K562 (cell line): ENCODE data around the gene HIVEP3. TPM values are rescaled to one million over a fixed set of nuclear protein-coding genes. Genes with fewer than 3 reads are reported as not detected.

Experiments used
- ATAC-seq: fragments of 200-7000 bp; cut with Tn5 transposase; 3 replicates; pipeline ENCODE4 v1.9.1; 2020; ENCODE audit warnings: moderate library complexity
- BruUV-seq: library from RNA; stranded (reverse); fragments of 400-500 nt; replicated peaks from 2 replicates; lab custom pipeline; 2021; lab: Mats Ljungman, UMichigan
- CTCF ChIA-PET: fragments of 300-600 bp; formaldehyde crosslinking; extraction: SDS; loops from one replicate; lab custom pipeline; 2021; ENCODE audit warnings: low intra/inter-chr PET ratio; lab: Yijun Ruan, JAX
- POLR2A ChIA-PET: fragments of 300-600, 350-650 bp; sonication (Branson Sonifier 250); formaldehyde crosslinking; extraction: SDS; loops from one replicate; lab custom pipeline; 2021; ENCODE audit warnings: antibody characterized with exemption, inconsistent platforms; lab: Yijun Ruan, JAX
- DNase-seq, 4 experiments: peaks; one replicate each; pipeline versions ENCODE4 v3.0.0 to v3.0.0-alpha.2; 2011 to 2018; ENCODE audit warnings: low spot score in 3 of 4, mixed read lengths in 3 of 4; ENCODE audit errors: extremely low read depth in 1 of 4
- FAIRE-seq: peaks from 2 replicates; lab custom pipeline; 2011; peaks lifted over from hg19 to GRCh38; lab: Jason Lieb, UNC
- H2AFZ ChIP-seq: 2 replicates; pipeline ENCODE4 v1.6.0; 2011; ENCODE audit warnings: low read depth, low read length, control low read depth, inconsistent platforms
- H3K27ac ChIP-seq: fragments of 200-600 bp; 3 replicates; pipeline ENCODE4 v1.8.0; 2011; ENCODE audit warnings: low read depth, mild to moderate bottlenecking, control low read depth, inconsistent platforms, low read length, moderate library complexity, mixed read lengths; ENCODE audit errors: extremely low read depth
- H3K27me3 ChIP-seq, 2 experiments: fragments of 300-600 bp in 1 of 2; 2 replicates in 1 of 2; 3 replicates in 1 of 2; pipeline versions ENCODE4 v1.6.0 to v1.8.0; 2011; ENCODE audit warnings: inconsistent platforms in 2 of 2, low read length in 2 of 2, mild to moderate bottlenecking in 1 of 2, mixed read lengths in 1 of 2, moderate library complexity in 1 of 2; ENCODE audit not compliant: control insufficient read depth in 2 of 2, insufficient read depth in 2 of 2
- H3K36me3 ChIP-seq: fragments of 300-600 bp; 3 replicates; pipeline ENCODE4 v1.8.0; 2011; ENCODE audit warnings: mild to moderate bottlenecking, low read length, inconsistent platforms; ENCODE audit not compliant: control insufficient read depth, insufficient read depth
- H3K4me1 ChIP-seq, 2 experiments: fragments of 200-600 bp in 1 of 2; replicated peaks in 1 of 2; 2 replicates in 1 of 2; 3 replicates in 1 of 2; pipeline versions ENCODE4 v1.5.1 to v1.8.0; 2011; ENCODE audit warnings: inconsistent platforms in 2 of 2, low read length in 2 of 2, mild to moderate bottlenecking in 1 of 2, mixed read lengths in 1 of 2, moderate library complexity in 1 of 2; ENCODE audit not compliant: control insufficient read depth in 2 of 2, insufficient read depth in 2 of 2
- H3K4me2 ChIP-seq: 2 replicates; pipeline ENCODE4 v1.6.1; 2011; ENCODE audit warnings: low read length, control low read depth, inconsistent platforms, mixed read lengths; ENCODE audit not compliant: insufficient read depth
- H3K4me3 ChIP-seq: fragments of 200-600 bp; sonication (generic), shearing (Covaris generic); 2 replicates; pipeline ENCODE4 v1.5.1; 2016; ENCODE audit warnings: control low read depth, inconsistent platforms
- H3K79me2 ChIP-seq: fragments of 200-600 bp; 3 replicates; pipeline ENCODE4 v1.8.0; 2011; ENCODE audit warnings: low read length, inconsistent platforms; ENCODE audit not compliant: control insufficient read depth, insufficient read depth
- H3K9ac ChIP-seq, 2 experiments: 2 replicates each; pipeline versions ENCODE4 v1.6.0 to v1.6.1; 2011; ENCODE audit warnings: low read depth in 2 of 2, low read length in 2 of 2, control low read depth in 1 of 2, inconsistent platforms in 1 of 2, mild to moderate bottlenecking in 1 of 2, mixed read lengths in 1 of 2; ENCODE audit not compliant: insufficient read depth in 1 of 2
- H3K9me1 ChIP-seq: one replicate; pipeline ENCODE4 v1.6.0; 2011; ENCODE audit warnings: inconsistent platforms, mild to moderate bottlenecking, low read length, moderate library complexity; ENCODE audit not compliant: control insufficient read depth, insufficient read depth
- H3K9me3 ChIP-seq: replicated peaks from 2 replicates; pipeline ENCODE4 v1.5.1; 2011; ENCODE audit warnings: low read depth, low read length, inconsistent platforms; ENCODE audit not compliant: control insufficient read depth, insufficient read depth
- H4K20me1 ChIP-seq: replicated peaks from 2 replicates; pipeline ENCODE4 v1.6.1; 2011; ENCODE audit warnings: low read length, inconsistent platforms, mixed read lengths; ENCODE audit not compliant: control insufficient read depth, insufficient read depth
- CAMTA2 ChIP-seq: fragments of 250-450 bp; sonication (Bioruptor Pico); conservative IDR thresholded peaks from 2 replicates; pipeline ENCODE4 v1.5.1; 2022
- FOXK2 ChIP-seq, 2 experiments: fragments of 450-650 bp; IDR thresholded peaks in 1 of 2; conservative IDR thresholded peaks in 1 of 2; 2 replicates each; pipeline ENCODE4 v1.6.1; 2016; ENCODE audit warnings: low read depth in 2 of 2, mild to moderate bottlenecking in 1 of 2
- FUS ChIP-seq: fragments of 200-400 bp; formaldehyde crosslinking; optimal IDR thresholded peaks from 2 replicates; pipeline ENCODE3; 2017; ENCODE audit warnings: low read depth, low read length
- GABPA ChIP-seq: fragments of 200-800 bp; sonication (Bioruptor generic); conservative IDR thresholded peaks from 2 replicates; pipeline ENCODE4 v1.6.1; 2016; ENCODE audit warnings: low read depth, missing genetic modification characterization, missing compliant biosample characterization
- GTF3C2 ChIP-seq: IDR thresholded peaks from 3 replicates; pipeline ENCODE4 v1.6.1; 2011; ENCODE audit warnings: borderline replicate concordance, mild to moderate bottlenecking, moderate library complexity; ENCODE audit not compliant: insufficient read length; ENCODE audit errors: extremely low read depth
- HLTF ChIP-seq: fragments of 450-650 bp; IDR thresholded peaks from 2 replicates; pipeline ENCODE4 v1.6.1; 2016
- SIN3A ChIP-seq, 2 experiments: fragments of 150-350 bp in 1 of 2; IDR thresholded peaks; 2 replicates each; pipeline ENCODE4 v1.6.1; 2011 to 2016; ENCODE audit warnings: borderline replicate concordance in 2 of 2, low read depth in 2 of 2, low read length in 2 of 2, mild to moderate bottlenecking in 2 of 2, moderate library complexity in 2 of 2; ENCODE audit not compliant: control insufficient read depth in 1 of 2
- SRSF1 ChIP-seq: fragments of 200-400 bp; formaldehyde crosslinking; IDR thresholded peaks from 2 replicates; pipeline ENCODE4 v1.6.1; 2017; ENCODE audit warnings: mild to moderate bottlenecking, low read depth, low read length, moderate library complexity
- XRCC4 ChIP-seq: IDR thresholded peaks from one replicate; pipeline ENCODE4 v1.6.1; 2011; ENCODE audit not compliant: insufficient read depth, insufficient read length; ENCODE audit errors: extremely low read depth
- ZBTB33 ChIP-seq: sonication (generic); formaldehyde crosslinking; IDR thresholded peaks from 2 replicates; pipeline ENCODE4 v1.8.1; 2023; ENCODE audit warnings: mild to moderate bottlenecking, missing genetic modification reagents
- ZNF134 ChIP-seq: fragments of 250-450 bp; sonication (Bioruptor Pico); conservative IDR thresholded peaks from 2 replicates; pipeline ENCODE4 v1.4.0; 2020
- ZNF79 ChIP-seq: fragments of 250-450 bp; sonication (Bioruptor Pico); IDR thresholded peaks from 2 replicates; pipeline ENCODE4 v1.4.0; 2020; ENCODE audit warnings: low read depth, mild to moderate bottlenecking, moderate library complexity
- WGBS: fragments of 100-300 bp; shearing (Covaris generic); methylation state at CpG from one replicate; pipeline ENCODE4 v1.1.6; 2016; ENCODE audit warnings: low coverage, mixed read lengths; ENCODE audit not compliant: insufficient coverage; ENCODE audit errors: missing lambda C conversion rate; 5-methylcytosine and 5-hydroxymethylcytosine counted together
- in situ Hi-C: fragments of 300-500 bp; cut with MboI; formaldehyde crosslinking; loops from 4 replicates; pipeline ENCODE4 v1.15.0; 2018; ENCODE audit warnings: inconsistent platforms, mixed read lengths
- intact Hi-C: fragments of 100-400 bp; cut with micrococcal nuclease; formaldehyde crosslinking; loops from 2 replicates; pipeline ENCODE4 v1.14.2; 2022
- polyA plus RNA-seq, 8 experiments: library from polyadenylated mRNA; depleted of rRNA in 4 of 8; stranded (reverse) in 5 of 8; unstranded in 3 of 8; fragments of >200 nt; fragmentation: Nextera tagmentation in 2 of 8; fragmentation: Illumina TruSeq in 1 of 8; extraction: Ambion mirVana in 2 of 8; extraction: Trizol in 1 of 8; gene quantifications; 2 replicates each; pipeline versions ENCODE4 v1.2.1 to v1.2.3, GENCODE V29; 2011 to 2014; ENCODE audit warnings: inconsistent platforms in 1 of 8, missing spikeins in 1 of 8
- total RNA-seq, 7 experiments: library from RNA; depleted of rRNA in 6 of 7; stranded (reverse); fragments of >200 nt in 6 of 7; fragmentation: Illumina TruSeq in 2 of 7; extraction: Trizol in 2 of 7; gene quantifications; 2 replicates each; pipeline versions ENCODE4 v1.2.1 to v1.2.3, GENCODE V29; 2011 to 2021; ENCODE audit warnings: low replicate concordance in 1 of 7

Gene HIVEP3
- total and polyA plus RNA-seq, 9 of the 15 experiments (the other 6 are each of a cell fraction or from before 2014, with no cell fraction given): 0.09 to 0.58 (median 0.34) TPM; not detected in 1

DNA sequence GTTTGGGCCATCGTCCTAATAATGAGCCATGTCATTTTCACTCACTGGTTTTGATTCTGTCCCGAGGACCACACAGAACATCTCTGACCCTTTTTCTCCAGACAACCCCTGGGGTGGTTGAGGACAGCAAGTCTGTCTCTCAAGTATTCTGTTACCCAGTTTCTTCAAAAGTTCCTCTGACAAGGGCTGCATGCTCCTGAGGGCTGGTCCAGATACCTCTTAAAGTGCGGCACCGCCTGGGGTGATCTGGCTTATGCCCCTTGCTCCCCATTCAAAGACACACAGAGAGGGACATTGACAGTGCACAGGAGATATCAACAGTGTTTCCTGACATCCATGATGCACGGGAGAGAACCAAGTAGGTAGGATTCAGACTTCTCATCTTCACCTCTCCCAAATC, 301.4 kb downstream of the HIVEP3 start:
- ATAC-seq (no peak), FAIRE-seq (no peak), DNase-seq (no peak)
- H3K27ac ChIP-seq: no peak overlapping the region
- H3K4me3 ChIP-seq: no peak overlapping the region
- no peak for TF ChIP-seq ZBTB33 (CRISPR knock-in tag)
- no peak for TF ChIP-seq HLTF
- TF ChIP-seq XRCC4: no peak
- no TSS peak for BruUV-seq
- H3K9me1 ChIP-seq: no peaks in the 10 kb centered on the region
- peaks cover 16 to 60% of the 10 kb centered on the region in 2 experiments for H3K27me3 ChIP-seq
- H3K9ac ChIP-seq: no peak overlapping the region
- H3K4me2 ChIP-seq: no peak overlapping the region
- no peaks in the 10 kb centered on the region for H3K4me1 ChIP-seq
- in situ Hi-C loops: no loop called here
- H3K36me3 ChIP-seq: no peaks in the 10 kb centered on the region
- H2AFZ ChIP-seq: no peak overlapping the region
- ChIA-PET POLR2A (no interaction called here), CTCF (no interaction called here)
- no peaks in the 10 kb centered on the region for H3K9me3 ChIP-seq
- 0% methylated on average over 5 of the region's 5 CpGs for WGBS
- intact Hi-C loops: no loop called here
- peaks cover 12% of the 10 kb centered on the region for H4K20me1 ChIP-seq
- no peaks in the 10 kb centered on the region for H3K79me2 ChIP-seq

DNA sequence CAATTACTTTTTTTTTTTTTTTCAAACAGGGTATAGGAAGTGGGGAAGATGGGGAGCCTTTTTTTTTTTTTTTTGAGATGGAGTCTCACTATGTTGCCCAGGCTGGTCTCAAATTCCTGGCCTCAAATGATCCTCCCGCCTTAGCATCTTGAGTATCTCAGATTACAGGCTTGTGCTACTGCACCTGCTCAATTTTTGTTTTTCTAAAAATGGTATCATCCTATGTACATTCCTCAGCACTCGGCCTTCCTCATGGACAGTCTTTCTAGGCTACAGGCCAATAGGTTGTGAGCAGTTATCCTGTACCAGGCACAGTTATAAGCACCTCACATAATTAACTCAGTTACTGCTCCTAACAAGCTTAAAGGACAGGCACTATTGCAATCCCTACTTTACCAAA, 302.2 kb downstream of the HIVEP3 start:
- H3K27ac ChIP-seq: no peak overlapping the region
- no peak overlapping the region for H3K4me2 ChIP-seq
- intact Hi-C loops: no loop called here
- H3K27me3 ChIP-seq: peaks cover 18 to 60% of the 10 kb centered on the region in 2 experiments
- no peak overlapping the region for H2AFZ ChIP-seq
- H3K9me3 ChIP-seq: no peaks in the 10 kb centered on the region
- WGBS: 0% methylated on average over 2 of the region's 2 CpGs
- DNase-seq: no peak
- H3K9ac ChIP-seq: no peak overlapping the region
- ATAC-seq: no peak
- ChIA-PET CTCF (no interaction called here), POLR2A (no interaction called here)
- H3K4me3 ChIP-seq: no peak overlapping the region
- no peaks in the 10 kb centered on the region for H3K79me2 ChIP-seq
- no peaks in the 10 kb centered on the region for H3K4me1 ChIP-seq
- in situ Hi-C loops: no loop called here
- FAIRE-seq: no peak
- no peaks in the 10 kb centered on the region for H3K9me1 ChIP-seq
- no TSS peak for BruUV-seq
- H3K36me3 ChIP-seq: no peaks in the 10 kb centered on the region
- H4K20me1 ChIP-seq: peaks cover 12% of the 10 kb centered on the region
- TF ChIP-seq SIN3A (IDR thresholded peaks at IDR 0.05; ENCODE audit: borderline replicate concordance in 2 of 2, control insufficient read depth in 1 of 2, low read depth in 2 of 2, low read length in 2 of 2) (no peak), ZNF79 (no peak), FOXK2 (conservative IDR thresholded peaks at IDR 0.05 in 1 of 2, IDR thresholded peaks at IDR 0.05 in 1 of 2; ENCODE audit: low read depth in 2 of 2) (no peak), CAMTA2 (CRISPR knock-in tag) (no peak), SRSF1 (no peak), GABPA (tag) (no peak), GTF3C2 (no peak), ZNF134 (CRISPR knock-in tag) (no peak), FUS (no peak)
